ENCODE measurements around the gene ZBTB16. TPM values are rescaled to one million over a fixed set of nuclear protein-coding genes. Genes with fewer than 3 reads are reported as not detected.

Gene ZBTB16
- total RNA-seq, 1 experiment from 2014 or later = not detected

GRCh38 chr11:114296605-114297372 is 237.3 kb downstream of the ZBTB16 start:
- DNase-seq (ENCODE audit: low spot score) = no peak

- DNase-seq (ENCODE audit: low spot score) = no peak
These were observed 238.5 kb downstream of the ZBTB16 start for GRCh38 chr11:114297806-114298709.

- no peak for DNase-seq (ENCODE audit: low spot score)
These were observed 239.2 kb downstream of the ZBTB16 start for GRCh38 chr11:114298710-114299109.

Other genes starting within 250 kb of the ZBTB16 start
- 27.5 and 33.9 TPM in 2 replicates for gene USP28, start 184.1 kb upstream of the ZBTB16 start, total RNA-seq (2014; rRNA removed; shearing (Covaris generic))
- not detected in 2 replicates for gene HTR3B, start 154.9 kb upstream of the ZBTB16 start, total RNA-seq (2014; rRNA removed; shearing (Covaris generic))
- gene HTR3A, start 84.6 kb upstream of the ZBTB16 start, total RNA-seq (2014; rRNA removed; shearing (Covaris generic)) = not detected in 2 replicates
- gene NNMT, start 236.7 kb downstream of the ZBTB16 start, total RNA-seq (2014; rRNA removed; shearing (Covaris generic)) = 60.2 and 91.4 TPM in 2 replicates

Data from HT-29 (cell line).